Right hindlimb (tissue), 1 donor: ENCODE measurements around the gene ISG15.
A peak's percentile ranks its signal among the peaks of the same experiment; 100 is the strongest.
"Not testable (repeated sequence)": the region's sequence is repeated elsewhere in the genome, so short reads cannot be mapped to it uniquely, and the experiment has no call there.

Experiments used
- DNase-seq: peaks from one replicate; pipeline ENCODE4 v3.0.0-alpha.2; 2018

The ISG15 gene

DNA sequence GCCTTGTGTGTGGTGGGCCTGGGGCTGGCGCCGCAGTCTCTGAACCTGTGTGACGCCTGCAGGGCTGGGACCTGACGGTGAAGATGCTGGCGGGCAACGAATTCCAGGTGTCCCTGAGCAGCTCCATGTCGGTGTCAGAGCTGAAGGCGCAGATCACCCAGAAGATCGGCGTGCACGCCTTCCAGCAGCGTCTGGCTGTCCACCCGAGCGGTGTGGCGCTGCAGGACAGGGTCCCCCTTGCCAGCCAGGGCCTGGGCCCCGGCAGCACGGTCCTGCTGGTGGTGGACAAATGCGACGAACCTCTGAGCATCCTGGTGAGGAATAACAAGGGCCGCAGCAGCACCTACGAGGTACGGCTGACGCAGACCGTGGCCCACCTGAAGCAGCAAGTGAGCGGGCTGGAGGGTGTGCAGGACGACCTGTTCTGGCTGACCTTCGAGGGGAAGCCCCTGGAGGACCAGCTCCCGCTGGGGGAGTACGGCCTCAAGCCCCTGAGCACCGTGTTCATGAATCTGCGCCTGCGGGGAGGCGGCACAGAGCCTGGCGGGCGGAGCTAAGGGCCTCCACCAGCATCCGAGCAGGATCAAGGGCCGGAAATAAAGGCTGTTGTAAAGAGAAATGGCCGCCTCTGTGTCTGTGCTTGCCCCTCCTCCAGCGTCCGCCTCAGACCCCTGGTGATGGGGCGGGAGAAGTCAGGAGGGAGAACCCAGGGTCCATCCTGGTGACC lies 788 bp downstream of the ISG15 start:
- peak; percentile 58 for DNase-seq

DNA sequence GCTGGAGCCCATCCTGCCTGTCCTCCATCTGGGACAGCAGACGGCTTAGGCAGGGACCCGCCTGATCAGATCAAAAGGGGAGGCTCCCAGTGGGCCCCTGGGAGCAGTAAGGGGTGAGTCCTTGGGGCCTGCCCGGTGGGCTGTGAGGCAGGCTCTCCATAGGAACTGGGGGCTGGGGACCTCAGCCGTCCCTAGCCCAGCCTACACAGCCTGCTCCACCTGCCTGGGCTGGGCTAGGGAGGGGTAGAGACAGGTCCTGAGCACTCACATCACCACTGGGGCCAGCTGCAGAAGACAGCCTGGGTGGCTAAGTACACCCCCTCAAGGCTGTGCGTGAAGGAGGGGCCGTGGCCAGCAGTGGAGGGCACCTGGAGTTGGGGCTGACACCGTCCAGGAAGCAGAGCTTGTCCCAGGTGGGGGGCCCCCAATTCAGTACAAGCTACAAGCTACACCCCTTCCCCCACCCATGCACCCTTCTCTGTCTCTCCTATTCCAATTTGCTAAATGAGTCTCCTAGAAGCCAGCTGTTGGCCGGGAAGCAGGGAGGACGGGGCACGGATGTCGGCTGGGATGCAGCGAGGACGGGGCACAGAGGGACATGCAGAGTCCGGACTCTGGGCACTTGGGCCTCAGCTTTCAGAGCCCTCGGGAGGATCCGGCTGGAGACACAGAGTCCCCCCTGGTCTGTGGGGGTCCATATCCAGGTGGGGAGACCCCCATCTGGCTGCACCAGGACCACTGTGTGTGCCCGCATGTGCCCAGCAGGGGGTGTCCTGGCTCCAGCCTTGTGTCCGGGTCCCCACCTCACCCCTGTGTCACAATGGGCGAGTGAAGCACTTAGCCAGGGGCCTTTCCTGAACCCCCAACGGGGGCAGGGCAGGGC lies 1.7 kb downstream of the ISG15 start:
- peak; percentile 33 for DNase-seq

DNA sequence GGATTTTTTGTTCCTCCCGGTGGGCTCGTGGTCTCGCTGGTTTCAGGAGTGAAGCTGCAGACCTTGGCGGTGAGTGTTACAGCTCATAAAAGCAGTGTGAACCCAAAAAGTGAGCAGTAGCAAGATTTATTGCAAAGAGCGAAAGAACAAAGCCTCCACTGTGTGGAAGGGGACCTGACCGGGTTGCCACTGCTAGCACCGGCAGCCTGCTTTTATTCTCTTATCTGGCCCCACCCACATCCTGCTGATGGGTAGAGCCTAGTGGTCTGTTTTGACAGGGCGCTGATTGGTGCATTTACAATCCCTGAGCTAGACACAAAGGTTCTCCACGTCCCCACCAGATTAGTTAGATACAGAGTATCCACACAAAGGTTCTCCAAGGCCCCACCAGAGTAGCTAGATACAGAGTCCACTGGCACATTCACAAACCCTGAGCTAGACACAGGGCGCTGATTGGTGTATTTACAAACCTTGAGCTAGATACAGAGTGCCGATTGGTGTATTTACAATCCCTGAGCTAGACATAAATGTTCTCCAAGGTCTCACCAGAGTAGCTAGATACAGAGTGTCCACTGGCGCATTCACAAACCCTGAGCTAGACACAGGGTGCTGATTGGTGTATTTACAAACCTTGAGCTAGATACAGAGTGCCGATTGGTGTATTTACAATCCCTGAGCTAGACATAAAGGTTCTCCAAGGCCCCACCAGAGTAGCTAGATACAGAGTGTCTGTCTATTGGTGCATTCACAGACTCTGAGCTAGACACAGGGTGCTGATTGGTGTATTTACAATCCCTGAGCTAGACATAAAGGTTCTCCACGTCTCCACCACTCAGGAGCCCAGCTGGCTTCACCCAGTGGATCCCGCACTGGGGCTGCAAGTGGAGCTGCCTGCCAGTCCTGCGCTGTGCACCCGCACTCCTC lies 4.4 kb downstream of the ISG15 start:
- DNase-seq, result not testable (repeated sequence)

- DNase-seq, result not testable (repeated sequence)
Observed at GRCh38 chr1:1018321-1018685, 5.0 kb downstream of the ISG15 start.

- peak; percentile 89 for DNase-seq
Observed at GRCh38 chr1:1019122-1019999, 6.1 kb downstream of the ISG15 start.

DNA sequence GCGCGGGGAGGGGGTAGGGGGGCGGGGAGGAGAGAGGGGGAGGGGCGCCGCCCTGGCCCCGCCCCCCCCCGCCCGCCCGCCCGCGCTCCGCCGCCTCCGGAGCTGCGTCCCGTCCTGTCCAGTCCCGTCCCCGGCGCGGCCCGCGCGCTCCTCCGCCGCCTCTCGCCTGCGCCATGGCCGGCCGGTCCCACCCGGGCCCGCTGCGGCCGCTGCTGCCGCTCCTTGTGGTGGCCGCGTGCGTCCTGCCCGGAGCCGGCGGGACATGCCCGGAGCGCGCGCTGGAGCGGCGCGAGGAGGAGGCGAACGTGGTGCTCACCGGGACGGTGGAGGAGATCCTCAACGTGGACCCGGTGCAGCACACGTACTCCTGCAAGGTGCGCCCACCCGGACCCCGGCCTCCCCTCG lies 6.7 kb downstream of the ISG15 start, which contains the start of gene AGRN:
TSS of gene AGRN (plus strand) at position 121 of the 405 bp plus-strand sequence. CDS start at position 174, 53 bp downstream.
- DNase-seq, result no peak

DNA sequence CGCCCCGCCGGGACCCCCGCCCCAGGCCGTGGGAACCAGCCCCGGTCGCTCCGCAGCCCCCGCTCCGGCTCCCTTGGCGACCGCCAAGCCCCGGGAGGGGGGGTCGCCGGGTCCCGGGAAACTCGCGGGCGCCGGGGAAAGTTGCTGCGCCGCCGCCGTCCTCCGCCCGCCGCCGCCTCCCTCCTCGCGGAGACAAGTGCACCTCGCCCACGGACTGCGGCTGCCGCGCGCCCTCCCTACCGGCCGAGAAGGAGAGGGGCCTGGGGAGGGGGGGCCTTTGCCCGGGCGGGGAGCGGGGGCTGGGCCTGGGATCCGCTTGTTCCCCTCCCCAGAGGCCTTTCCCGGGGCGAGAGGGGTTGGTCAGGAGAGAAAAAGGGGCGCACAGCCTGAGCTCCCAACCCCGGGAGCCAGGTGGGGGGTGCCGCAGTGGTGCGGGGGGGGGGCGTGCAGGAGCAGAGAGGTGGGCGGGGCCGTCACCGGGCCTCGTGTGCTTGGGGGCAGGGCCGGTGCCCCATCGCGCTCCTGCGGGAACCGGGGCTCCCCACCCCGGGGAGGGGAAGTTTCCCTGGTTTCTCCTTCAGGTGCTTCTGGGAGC lies 7.2 kb downstream of the ISG15 start:
- DNase-seq, result no peak

GRCh38 chr1:1021010-1021919 lies 8.0 kb downstream of the ISG15 start:
- peak; percentile 86 for DNase-seq

GRCh38 chr1:1021920-1022259 lies 8.6 kb downstream of the ISG15 start:
- DNase-seq, result no peak

GRCh38 chr1:1022302-1023009 lies 9.2 kb downstream of the ISG15 start:
- DNase-seq, result no peak

DNA sequence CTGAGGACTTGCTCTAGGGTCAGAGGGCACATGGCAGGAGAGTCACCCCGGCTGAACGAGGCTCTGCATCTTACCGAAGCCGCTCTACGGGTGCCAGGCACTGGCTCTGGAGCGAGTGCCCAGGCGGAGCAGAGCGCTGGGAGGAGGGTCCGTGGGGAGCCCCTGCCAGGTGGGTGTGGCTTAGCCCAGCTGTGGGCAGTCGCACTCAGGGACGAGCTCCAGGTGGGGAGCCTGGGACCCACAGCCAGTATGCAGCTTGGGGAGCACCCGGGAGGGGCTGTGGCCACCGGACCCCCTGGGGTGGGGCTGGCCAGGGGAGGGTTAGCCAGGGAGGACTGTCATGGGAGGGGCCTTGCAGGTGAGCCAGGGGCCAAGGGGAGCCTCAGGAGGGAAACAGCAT lies 10.4 kb downstream of the ISG15 start:
- no peak for DNase-seq

GRCh38 chr1:1024149-1024770 lies 11.0 kb downstream of the ISG15 start:
- DNase-seq, result no peak

DNA sequence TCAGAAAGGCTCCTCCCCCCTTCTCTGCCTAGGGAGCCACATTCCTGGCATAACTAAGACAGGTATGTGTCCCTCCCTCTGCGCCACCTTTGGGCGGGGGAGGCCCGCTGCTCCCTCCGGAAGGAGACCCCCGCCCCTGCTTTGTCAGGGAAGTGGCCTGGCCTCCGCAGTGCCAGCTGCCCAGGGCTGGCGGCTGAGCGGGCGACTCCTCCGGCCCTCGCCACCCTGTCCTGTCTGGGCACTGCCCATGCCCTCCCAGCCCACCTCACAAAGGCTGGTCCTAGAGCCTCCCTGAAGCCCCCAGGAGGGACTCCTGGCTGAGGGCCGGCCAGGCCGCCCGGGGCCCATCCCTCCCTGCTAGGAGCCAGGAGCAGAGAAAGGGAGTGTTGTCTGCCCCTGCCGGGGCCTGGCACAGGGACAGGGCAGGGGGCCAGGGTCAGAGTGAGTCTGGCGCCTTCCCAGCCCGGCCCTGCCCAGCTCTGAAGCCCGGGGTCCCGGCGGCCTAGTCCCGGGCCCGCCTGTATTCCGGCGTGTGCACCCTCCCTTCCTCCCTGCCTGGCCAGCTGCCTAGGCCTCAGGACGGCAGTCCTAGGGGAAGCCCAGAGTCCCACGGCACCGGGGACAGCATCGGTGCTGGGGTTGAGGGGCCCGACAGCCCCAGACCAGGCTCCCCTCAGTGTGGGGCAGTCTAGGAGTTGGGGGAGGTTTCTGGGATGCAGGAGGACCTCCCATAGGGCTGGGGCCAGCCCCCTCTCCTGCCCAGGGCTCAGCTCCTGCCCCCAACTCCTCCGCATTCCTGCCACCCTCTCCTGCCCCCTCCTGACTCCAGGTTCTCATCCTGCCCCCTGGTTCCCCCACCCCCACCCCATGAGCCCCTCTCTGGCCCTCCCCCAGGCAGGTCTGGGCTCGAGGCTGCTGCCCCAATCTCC lies 11.7 kb downstream of the ISG15 start:
- DNase-seq, result no peak

- no peak for DNase-seq
Observed at GRCh38 chr1:1025730-1026129, 12.4 kb downstream of the ISG15 start.

DNA sequence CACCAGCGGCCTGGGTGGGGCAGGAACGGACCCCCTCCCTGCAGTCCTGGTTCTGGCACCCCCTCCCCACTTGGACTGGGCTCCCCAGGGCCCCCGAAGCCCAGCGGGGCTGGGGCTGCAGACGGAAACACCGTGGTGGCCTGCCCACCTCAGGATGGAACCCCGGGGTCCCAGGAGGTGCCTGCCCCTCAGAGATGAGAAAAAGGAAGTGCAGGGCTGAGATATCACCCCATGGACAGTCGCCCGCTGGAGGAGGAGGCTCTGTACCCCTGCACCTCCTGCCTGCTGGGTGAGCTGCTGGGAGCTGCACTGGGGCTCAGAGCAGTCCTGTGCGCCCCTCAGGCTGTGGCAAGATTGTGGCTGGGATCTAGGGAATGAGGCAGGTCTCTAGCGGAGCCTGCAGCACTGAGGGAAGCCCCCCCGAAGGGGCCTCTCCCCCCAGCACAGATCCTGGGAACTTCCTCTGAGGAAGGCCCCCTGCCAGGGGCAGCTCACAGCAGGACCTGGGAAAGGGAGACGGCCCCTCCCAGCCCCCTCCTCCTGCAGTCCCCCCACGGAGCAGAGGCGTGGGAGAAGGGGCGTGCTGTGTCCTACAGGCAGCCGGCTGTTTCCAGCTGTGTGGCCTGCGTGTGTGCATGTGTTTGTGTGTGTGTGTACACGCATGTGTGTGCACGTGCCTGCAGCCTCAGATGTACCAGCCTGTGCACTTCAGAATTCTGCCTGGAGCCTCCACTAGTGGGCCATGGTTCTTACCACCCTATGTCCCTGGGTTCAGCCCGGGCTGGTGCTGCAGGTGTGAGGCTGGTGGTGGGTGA lies 13.5 kb downstream of the ISG15 start:
- peak; percentile 56 for DNase-seq

DNA sequence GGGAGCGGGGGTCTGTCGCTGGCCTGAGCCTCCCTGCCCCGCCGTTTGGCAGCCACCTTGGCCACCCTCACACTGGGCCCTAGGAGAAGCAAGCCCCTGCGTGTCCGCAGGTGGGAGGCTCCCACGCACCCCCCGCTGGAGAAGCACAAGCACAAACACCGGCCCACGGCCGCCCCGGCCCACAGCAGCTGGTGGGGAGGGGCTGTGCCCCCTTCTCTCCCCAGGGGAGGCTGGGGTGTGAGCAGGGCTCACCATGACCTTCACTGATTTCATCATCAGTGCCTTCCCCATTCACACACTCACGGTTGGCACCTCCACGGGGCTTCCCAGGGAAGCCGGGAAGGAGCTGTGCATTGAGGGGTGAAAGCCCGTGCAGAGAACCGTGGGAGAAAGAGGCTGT lies 14.5 kb downstream of the ISG15 start:
- no peak for DNase-seq
